Neuron (in vitro differentiated cells): ENCODE results near the gene EDAR.

Experiments
- H2AFZ ChIP-seq: one replicate; pipeline ENCODE4 v1.6.1; 2013; ENCODE audit warnings: low read depth, mild to moderate bottlenecking, inconsistent platforms, low read length, moderate library complexity
- H3K27me3 ChIP-seq: one replicate; pipeline ENCODE4 v1.6.1; 2013; ENCODE audit warnings: low read length; ENCODE audit not compliant: insufficient read depth
- H3K36me3 ChIP-seq: one replicate; pipeline ENCODE4 v1.6.1; 2013; ENCODE audit warnings: low read length; ENCODE audit not compliant: insufficient read depth
- H3K4me1 ChIP-seq: one replicate; pipeline ENCODE4 v1.6.1; 2013; ENCODE audit warnings: low read length; ENCODE audit not compliant: insufficient read depth
- H3K4me3 ChIP-seq: 2 replicates; pipeline ENCODE4 v1.5.1; 2013; ENCODE audit warnings: mild to moderate bottlenecking, low read length, moderate library complexity
- H3K9me3 ChIP-seq: one replicate; pipeline ENCODE4 v1.6.1; 2013; ENCODE audit warnings: low read length

EDAR gene

GRCh38 chr2:108884619-108885018 is 104.4 kb downstream of the EDAR start:
- Histone ChIP-seq H3K4me1 (no peaks in the 10 kb centered on the region), H3K36me3 (no peaks in the 10 kb centered on the region)

GRCh38 chr2:108878276-108878675 is 110.7 kb downstream of the EDAR start:
- no peaks in the 10 kb centered on the region for H3K27me3 ChIP-seq
- H3K36me3 ChIP-seq = peaks cover 14% of the 10 kb centered on the region
- H2AFZ ChIP-seq = no peak overlapping the region
- H3K9me3 ChIP-seq = peaks cover 8% of the 10 kb centered on the region
- no peak overlapping the region for H3K4me3 ChIP-seq
- no peaks in the 10 kb centered on the region for H3K4me1 ChIP-seq

More at GRCh38 chr2:108884619-108885018, 104.4 kb downstream of the EDAR start:
- Histone ChIP-seq H2AFZ (no peak overlapping the region), H3K27me3 (no peaks in the 10 kb centered on the region), H3K9me3 (peaks cover 12% of the 10 kb centered on the region), H3K4me3 (no peak overlapping the region)

- H3K4me3 ChIP-seq = no peak overlapping the region
- H3K27me3 ChIP-seq = no peaks in the 10 kb centered on the region
- H3K36me3 ChIP-seq = peaks cover 14% of the 10 kb centered on the region
- no peaks in the 10 kb centered on the region for H3K4me1 ChIP-seq
- peaks cover 8% of the 10 kb centered on the region for H3K9me3 ChIP-seq
- H2AFZ ChIP-seq = no peak overlapping the region
Observed at GRCh38 chr2:108877506-108877905, 111.5 kb downstream of the EDAR start.

GRCh38 chr2:108870069-108870644 is 118.9 kb downstream of the EDAR start:
- Histone ChIP-seq H3K4me3 (no peak overlapping the region), H3K9me3 (peaks cover 16% of the 10 kb centered on the region), H3K4me1 (no peaks in the 10 kb centered on the region), H3K36me3 (peaks cover 30% of the 10 kb centered on the region), H3K27me3 (no peaks in the 10 kb centered on the region), H2AFZ (no peak overlapping the region)

GRCh38 chr2:108869542-108869941 is 119.5 kb downstream of the EDAR start:
- Histone ChIP-seq H3K4me1 (no peaks in the 10 kb centered on the region), H2AFZ (no peak overlapping the region), H3K9me3 (peaks cover 16% of the 10 kb centered on the region), H3K36me3 (peaks cover 30% of the 10 kb centered on the region), H3K4me3 (no peak overlapping the region), H3K27me3 (no peaks in the 10 kb centered on the region)

- no peaks in the 10 kb centered on the region for H3K27me3 ChIP-seq
- no peak overlapping the region for H3K4me3 ChIP-seq
- no peak overlapping the region for H2AFZ ChIP-seq
- H3K36me3 ChIP-seq = peaks cover 27% of the 10 kb centered on the region
- H3K9me3 ChIP-seq = peaks cover 16% of the 10 kb centered on the region
- H3K4me1 ChIP-seq = no peaks in the 10 kb centered on the region
Observed at GRCh38 chr2:108868911-108869310, 120.1 kb downstream of the EDAR start.

GRCh38 chr2:108866041-108866440 is 123.0 kb downstream of the EDAR start:
- Histone ChIP-seq H3K4me1 (no peaks in the 10 kb centered on the region), H3K9me3 (peaks cover 16% of the 10 kb centered on the region), H2AFZ (no peak overlapping the region), H3K36me3 (peaks cover 32% of the 10 kb centered on the region), H3K27me3 (no peaks in the 10 kb centered on the region), H3K4me3 (no peak overlapping the region)

- no peaks in the 10 kb centered on the region for H3K27me3 ChIP-seq
- H3K9me3 ChIP-seq = peaks cover 2% of the 10 kb centered on the region
- no peak overlapping the region for H3K4me3 ChIP-seq
- no peaks in the 10 kb centered on the region for H3K4me1 ChIP-seq
- peaks cover 16% of the 10 kb centered on the region for H3K36me3 ChIP-seq
- H2AFZ ChIP-seq = no peak overlapping the region
Observed at GRCh38 chr2:108858894-108859293, 130.1 kb downstream of the EDAR start.

- Histone ChIP-seq H3K9me3 (peaks cover 6% of the 10 kb centered on the region), H3K36me3 (peaks cover 26% of the 10 kb centered on the region), H3K4me3 (no peak overlapping the region), H3K27me3 (no peaks in the 10 kb centered on the region), H2AFZ (no peak overlapping the region), H3K4me1 (no peaks in the 10 kb centered on the region)
Observed at GRCh38 chr2:108855194-108855593, 133.8 kb downstream of the EDAR start.

GRCh38 chr2:108854484-108854883 is 134.5 kb downstream of the EDAR start:
- Histone ChIP-seq H3K4me1 (no peaks in the 10 kb centered on the region), H3K36me3 (peaks cover 30% of the 10 kb centered on the region), H3K9me3 (peaks cover 6% of the 10 kb centered on the region), H3K27me3 (no peaks in the 10 kb centered on the region), H3K4me3 (no peak overlapping the region), H2AFZ (no peak overlapping the region)

GRCh38 chr2:108853421-108853820 is 135.6 kb downstream of the EDAR start:
- Histone ChIP-seq H3K4me3 (no peak overlapping the region), H3K9me3 (peaks cover 6% of the 10 kb centered on the region), H3K36me3 (peaks cover 27% of the 10 kb centered on the region), H2AFZ (no peak overlapping the region), H3K27me3 (no peaks in the 10 kb centered on the region), H3K4me1 (no peaks in the 10 kb centered on the region)

GRCh38 chr2:108852375-108852774 is 136.6 kb downstream of the EDAR start:
- Histone ChIP-seq H3K27me3 (no peaks in the 10 kb centered on the region), H3K9me3 (peaks cover 4% of the 10 kb centered on the region), H3K36me3 (peaks cover 27% of the 10 kb centered on the region), H3K4me3 (no peak overlapping the region), H2AFZ (no peak overlapping the region), H3K4me1 (no peaks in the 10 kb centered on the region)

- Histone ChIP-seq H2AFZ (no peak overlapping the region), H3K9me3 (peaks cover 3% of the 10 kb centered on the region), H3K27me3 (no peaks in the 10 kb centered on the region), H3K4me1 (no peaks in the 10 kb centered on the region), H3K36me3 (peaks cover 22% of the 10 kb centered on the region), H3K4me3 (no peak overlapping the region)
Observed at GRCh38 chr2:108847000-108847399, 142.0 kb downstream of the EDAR start.

GRCh38 chr2:108845923-108846322 is 143.1 kb downstream of the EDAR start:
- Histone ChIP-seq H3K4me3 (no peak overlapping the region), H3K4me1 (no peaks in the 10 kb centered on the region), H3K36me3 (peaks cover 24% of the 10 kb centered on the region)

More at GRCh38 chr2:108845923-108846322, 143.1 kb downstream of the EDAR start:
- H2AFZ ChIP-seq = no peak overlapping the region
- H3K9me3 ChIP-seq = peaks cover 6% of the 10 kb centered on the region
- no peaks in the 10 kb centered on the region for H3K27me3 ChIP-seq
